GM21447 (cell line): ENCODE data around the gene UACA.

Source experiments
- ATAC-seq: cut with Tn5 transposase; IDR thresholded peaks from one replicate; pipeline ENCODE4 v1.9.1; 2021; ENCODE audit not compliant: unreplicated experiment

Gene UACA

GRCh38 chr15:70710714-70711113 lies 52.6 kb downstream of the UACA start:
- no peak for ATAC-seq

- ATAC-seq, result no peak
Measured at GRCh38 chr15:70708839-70709238, 54.5 kb downstream of the UACA start.

GRCh38 chr15:70707686-70708300 lies 55.6 kb downstream of the UACA start:
- no peak for ATAC-seq

GRCh38 chr15:70704731-70705130 lies 58.6 kb downstream of the UACA start:
- ATAC-seq, result no peak

- no peak for ATAC-seq
Measured at GRCh38 chr15:70704166-70704565, 59.2 kb downstream of the UACA start.

GRCh38 chr15:70703096-70703878 lies 60.1 kb downstream of the UACA start:
- no peak for ATAC-seq

- no peak for ATAC-seq
Measured at GRCh38 chr15:70702584-70702983, 60.8 kb downstream of the UACA start.

- no peak for ATAC-seq
Measured at GRCh38 chr15:70701891-70702568, 61.3 kb downstream of the UACA start.

- no peak for ATAC-seq
Measured at GRCh38 chr15:70701171-70701570, 62.2 kb downstream of the UACA start.

- ATAC-seq, result no peak
Measured at GRCh38 chr15:70699890-70700289, 63.5 kb downstream of the UACA start.

- ATAC-seq, result no peak
Measured at GRCh38 chr15:70698836-70699390, 64.4 kb downstream of the UACA start.

- ATAC-seq, result no peak
Measured at GRCh38 chr15:70698426-70698825, 64.9 kb downstream of the UACA start.

GRCh38 chr15:70690491-70691276 lies 72.7 kb downstream of the UACA start:
- ATAC-seq, result no peak

GRCh38 chr15:70690021-70690420 lies 73.3 kb downstream of the UACA start:
- no peak for ATAC-seq

- ATAC-seq, result no peak
Measured at GRCh38 chr15:70687482-70687881, 75.9 kb downstream of the UACA start.

GRCh38 chr15:70680817-70681216 lies 82.5 kb downstream of the UACA start:
- ATAC-seq, result no peak

GRCh38 chr15:70679919-70680231 lies 83.5 kb downstream of the UACA start:
- no peak for ATAC-seq

- ATAC-seq, result peak; percentile 70
Measured at GRCh38 chr15:70672081-70672480, 91.3 kb downstream of the UACA start.

- no peak for ATAC-seq
Measured at GRCh38 chr15:70670680-70671079, 92.7 kb downstream of the UACA start.

- ATAC-seq, result no peak
Measured at GRCh38 chr15:70669966-70670658, 93.2 kb downstream of the UACA start.
